Erythroblast (primary cell): ENCODE data around the gene AMTN.

Experiments
- GATA1 ChIP-seq: IDR thresholded peaks from 2 replicates; pipeline ENCODE4 v1.6.1; 2011; ENCODE audit warnings: low read depth, mild to moderate bottlenecking, control low read depth, low read length, moderate library complexity
- POLR2A ChIP-seq: IDR thresholded peaks from 2 replicates; pipeline ENCODE4 v1.6.1; 2011; ENCODE audit warnings: mild to moderate bottlenecking, low read length

DNA sequence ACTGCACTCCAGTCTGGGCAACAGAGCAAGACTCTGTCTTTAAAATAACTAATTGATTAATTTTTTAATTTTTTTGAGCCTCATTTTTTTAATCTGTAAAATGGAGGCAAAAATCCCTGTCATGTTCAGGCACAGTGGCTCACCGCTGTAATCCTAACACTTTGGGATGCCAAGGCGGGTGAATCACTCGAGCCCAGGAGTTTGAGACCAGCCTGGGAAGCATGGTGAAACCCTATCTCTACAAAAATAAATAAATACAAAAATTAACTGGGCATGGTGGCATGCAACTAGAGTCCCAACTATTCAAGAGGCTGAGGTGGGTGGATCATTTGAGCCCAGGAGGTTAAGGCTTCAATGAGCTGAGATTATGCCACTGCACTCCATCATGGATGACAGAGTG lies 15.4 kb downstream of the AMTN start:
- TF ChIP-seq POLR2A (no peak), GATA1 (no peak)
